NT2/D1 (cell line): ENCODE measurements around the gene FAM78A.

ENCODE experiments used
- SUZ12 ChIP-seq: IDR thresholded peaks from 2 replicates; pipeline ENCODE4 v1.6.1; 2011; ENCODE audit not compliant: insufficient read length, insufficient read depth; ENCODE audit errors: extremely low read depth
- YY1 ChIP-seq: IDR thresholded peaks from 2 replicates; pipeline ENCODE4 v1.6.1; 2011; ENCODE audit not compliant: insufficient read length, insufficient read depth
- ZNF274 ChIP-seq: IDR thresholded peaks from 2 replicates; pipeline ENCODE4 v1.6.1; 2011; ENCODE audit warnings: mild to moderate bottlenecking, low read depth, low read length

DNA sequence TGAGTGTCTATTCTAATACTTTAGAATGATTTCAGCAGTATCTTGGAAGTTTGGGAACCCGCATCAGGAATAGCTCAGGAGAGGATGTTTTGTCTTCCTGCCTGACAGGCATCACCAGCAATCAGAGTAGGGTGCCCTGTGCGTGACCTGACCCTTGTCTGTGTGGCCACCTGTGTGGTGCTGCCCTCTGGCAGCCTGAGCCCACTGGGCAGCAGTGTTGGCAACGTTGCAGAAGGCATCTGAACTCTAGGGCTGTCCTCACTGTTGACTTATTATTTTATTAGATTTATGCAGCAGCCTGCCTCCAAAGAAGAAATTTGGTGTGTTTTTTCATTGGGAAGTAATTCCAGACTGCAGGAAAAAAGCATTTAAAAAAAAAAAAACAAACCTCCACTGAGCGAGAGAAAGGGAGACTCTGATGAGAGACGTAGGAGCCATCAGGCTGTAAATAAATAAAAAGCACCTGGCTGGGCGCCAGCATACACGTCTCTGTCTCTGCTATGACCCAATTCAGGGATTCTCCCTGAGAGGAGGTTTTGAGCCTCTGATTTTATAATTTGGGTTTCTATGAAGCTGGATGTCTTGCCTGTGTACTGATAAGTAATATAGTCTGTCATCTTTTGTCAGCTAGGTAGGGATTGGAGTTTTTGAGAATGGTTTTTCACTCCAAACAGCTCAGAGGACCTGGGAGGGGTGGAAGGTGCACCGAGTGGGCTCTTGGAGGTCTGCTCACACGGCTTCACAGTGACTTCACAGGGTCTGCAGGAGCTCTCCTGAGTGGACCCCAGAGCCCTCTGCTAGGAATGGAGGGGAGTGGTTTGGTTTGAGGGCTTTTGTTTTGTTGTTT is 49.0 kb downstream of the FAM78A start:
- TF ChIP-seq YY1 (no peak), SUZ12 (no peak), ZNF274 (no peak)
